Activated CD4-positive, alpha-beta T cell treated with anti-CD3 and anti-CD28 coated beads, Interleukin-2, amount 50 U/mL, for 4 hours (primary cell): ENCODE results near the gene SALL3.
"Not testable (repeated sequence)": the region's sequence is repeated elsewhere in the genome, so short reads cannot be mapped to it uniquely, and the experiment has no call there.

Experiments
- DNase-seq, 2 experiments: peaks; one replicate each; pipeline ENCODE4 v3.0.0-alpha.2; 2020

SALL3 gene

DNA sequence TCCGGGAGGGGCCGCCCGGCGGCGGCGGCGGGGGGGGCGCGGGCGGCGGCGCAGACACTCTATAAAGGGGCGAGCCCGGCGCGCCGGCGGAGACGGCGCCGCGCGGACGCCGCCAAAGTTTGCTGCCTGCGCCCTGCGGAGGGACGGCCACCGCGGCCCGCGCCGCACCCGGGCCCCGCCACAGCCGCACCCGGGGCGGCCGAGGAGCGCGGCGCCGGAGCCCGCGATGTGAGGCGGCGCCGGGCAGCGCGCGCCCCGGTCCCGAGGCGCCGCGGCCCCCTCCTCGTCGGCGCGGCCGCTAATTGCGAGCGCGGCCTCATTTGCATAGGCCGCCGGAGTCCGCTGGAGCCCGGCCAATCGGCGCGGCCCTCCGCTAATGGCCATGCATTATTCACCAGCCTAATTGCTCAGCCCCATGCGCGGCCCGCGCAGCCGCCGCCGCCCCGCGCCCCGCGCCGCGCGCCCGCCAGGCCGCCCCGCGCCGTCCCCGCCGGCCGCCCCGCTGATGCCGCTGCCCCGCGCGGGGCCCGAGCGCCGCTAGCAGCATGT, at the start of gene SALL3:
SALL3 (plus strand) TSS at position 89 of the 549 bp plus-strand sequence; CDS start at position 546, 457 bp downstream.
- DNase-seq, result no peak

DNA sequence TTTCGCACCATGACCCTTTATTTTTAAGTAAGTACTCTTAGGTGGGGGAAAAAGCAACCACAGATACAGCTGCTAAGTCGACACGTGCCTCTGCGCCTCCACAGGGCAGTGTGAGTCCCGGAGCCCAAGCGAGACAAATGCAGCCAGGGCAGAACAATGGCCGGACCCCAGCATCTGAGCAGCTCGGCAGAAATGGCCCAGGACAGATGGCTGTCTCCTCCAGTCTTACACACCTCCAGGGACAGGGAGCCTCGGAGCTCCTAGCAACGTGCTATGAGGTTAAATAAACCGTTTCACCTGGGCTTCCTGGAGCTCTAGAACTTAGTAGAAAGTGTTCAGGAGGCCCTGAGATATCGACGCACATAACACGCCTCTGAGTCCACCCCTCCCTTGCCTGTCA, 47.3 kb upstream of the SALL3 start:
- no peak for DNase-seq

DNA sequence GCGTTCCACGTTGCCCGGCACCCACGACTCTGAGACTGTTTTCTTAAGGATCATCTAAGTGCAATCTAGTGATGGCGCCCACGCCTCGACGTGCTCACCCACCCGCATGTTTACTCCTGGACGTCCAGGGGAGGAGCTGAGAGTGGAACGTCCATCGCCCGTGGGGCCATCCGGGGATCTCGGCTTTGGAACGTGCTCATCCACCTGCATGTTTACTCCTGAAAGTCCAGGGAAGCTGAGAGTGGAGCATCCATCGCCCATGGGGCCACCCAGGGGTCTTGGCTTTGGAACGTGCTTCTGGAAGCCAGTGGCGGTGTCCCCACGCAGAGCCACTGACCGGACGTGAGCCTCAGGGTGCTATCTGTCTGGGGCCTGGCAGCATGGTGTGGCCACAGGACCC, 45.6 kb upstream of the SALL3 start:
- no peak for DNase-seq

DNA sequence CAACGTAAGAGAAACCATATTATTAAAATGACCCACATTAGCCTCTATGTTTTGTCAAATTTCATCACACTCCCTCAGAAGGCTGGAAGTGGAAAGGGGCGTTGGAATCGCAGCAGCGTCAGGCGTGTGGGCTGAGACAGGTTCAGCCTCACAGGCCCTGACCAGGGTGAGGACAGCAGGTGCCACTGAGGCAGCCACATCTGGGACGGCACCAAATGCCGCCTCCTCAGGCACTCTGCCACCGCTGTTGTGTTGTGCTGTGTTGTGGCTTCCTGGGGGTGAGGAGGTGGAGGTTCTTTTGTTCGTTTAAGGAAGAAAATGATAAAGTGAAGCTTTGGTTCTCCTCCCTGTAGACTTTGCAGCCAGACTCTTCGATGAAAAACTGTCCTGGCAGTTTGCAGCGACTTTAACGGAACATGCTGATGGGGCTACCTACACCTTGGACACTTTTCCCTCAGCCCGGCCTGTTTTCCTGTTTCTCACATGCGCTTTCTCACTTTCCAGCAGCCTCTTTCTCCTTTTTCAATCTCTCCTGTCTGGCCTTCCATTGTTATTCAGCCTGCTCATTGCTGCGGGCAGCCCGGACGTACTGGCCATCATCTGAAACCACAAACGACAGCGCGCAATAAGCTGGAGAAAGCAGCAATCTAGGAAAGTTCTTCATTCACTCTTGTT, 44.9 kb upstream of the SALL3 start:
- DNase-seq, result no peak

DNA sequence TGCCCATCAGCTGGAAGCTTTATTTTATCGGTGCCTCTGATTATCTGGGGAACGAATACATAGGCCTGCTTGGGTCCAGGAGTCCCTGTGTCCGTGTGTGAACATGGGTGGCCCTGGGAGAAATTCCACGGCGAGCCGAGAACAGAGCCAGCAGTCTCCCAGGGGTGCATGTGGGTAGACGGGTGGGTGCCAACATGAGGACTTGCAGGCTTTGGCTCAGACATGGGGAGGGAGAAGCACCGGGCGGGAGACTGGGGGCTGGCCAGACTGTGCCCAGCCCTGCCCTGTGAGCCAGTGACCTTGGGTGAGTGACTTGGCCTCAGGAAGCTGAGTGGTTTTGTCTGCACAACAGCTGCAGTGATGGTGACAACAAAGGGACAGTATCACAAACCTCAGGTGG, 44.2 kb upstream of the SALL3 start:
- DNase-seq, result no peak

DNA sequence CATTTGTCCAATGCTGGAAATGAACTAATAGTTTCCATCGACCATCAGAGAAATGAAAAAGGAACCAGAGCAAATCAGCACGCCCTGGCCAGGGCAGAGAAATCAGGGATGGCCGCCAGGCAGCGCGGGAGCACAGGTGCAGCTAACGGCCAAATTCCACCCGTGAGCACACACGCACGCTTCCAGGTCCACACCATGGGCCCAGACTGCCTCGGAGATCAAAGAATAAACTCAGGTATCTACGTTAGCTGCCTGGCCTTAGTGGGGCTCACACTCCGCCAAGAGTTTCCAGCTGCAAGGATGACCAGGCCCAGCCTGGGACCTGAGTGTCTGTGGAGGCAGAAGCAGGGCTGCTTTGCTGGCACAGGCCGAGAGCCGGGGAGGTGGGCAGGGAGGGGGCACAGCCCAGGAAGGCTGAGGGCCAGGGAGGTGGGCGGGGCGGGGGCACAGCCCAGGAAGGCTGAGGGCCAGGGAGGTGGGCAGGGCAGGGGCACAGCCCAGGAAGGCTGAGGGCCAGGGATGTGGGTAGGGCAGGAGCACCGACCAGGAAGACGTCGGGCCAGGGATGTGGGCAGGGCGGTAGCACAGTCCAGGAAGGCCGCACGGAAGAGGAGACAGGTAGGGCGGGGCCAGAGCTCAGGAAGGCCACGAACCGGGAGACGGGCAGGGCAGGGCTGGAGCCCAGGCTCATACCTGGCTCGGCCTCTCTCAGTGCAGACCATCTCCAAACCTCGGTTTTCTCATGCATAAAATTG, 43.2 kb upstream of the SALL3 start:
- no peak for DNase-seq

DNA sequence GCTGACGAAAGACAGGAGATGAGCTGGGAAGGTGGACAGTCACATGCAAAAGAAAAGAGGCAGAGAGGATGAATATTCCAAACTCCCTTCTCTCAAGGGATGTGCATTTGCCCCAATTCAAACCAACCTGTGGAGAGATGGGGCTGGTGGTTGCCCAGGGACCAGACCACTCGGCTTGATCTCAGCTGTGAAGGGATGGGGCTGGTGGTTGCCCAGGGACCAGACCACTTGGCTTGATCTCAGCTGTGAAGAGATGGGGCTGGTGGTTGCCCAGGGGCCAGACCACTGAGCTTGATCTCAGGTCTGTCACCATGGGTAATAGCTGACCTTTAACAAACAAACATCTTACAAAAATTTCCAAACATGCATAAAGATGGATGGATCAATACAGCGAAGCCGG, 42.5 kb upstream of the SALL3 start:
- no peak for DNase-seq

DNA sequence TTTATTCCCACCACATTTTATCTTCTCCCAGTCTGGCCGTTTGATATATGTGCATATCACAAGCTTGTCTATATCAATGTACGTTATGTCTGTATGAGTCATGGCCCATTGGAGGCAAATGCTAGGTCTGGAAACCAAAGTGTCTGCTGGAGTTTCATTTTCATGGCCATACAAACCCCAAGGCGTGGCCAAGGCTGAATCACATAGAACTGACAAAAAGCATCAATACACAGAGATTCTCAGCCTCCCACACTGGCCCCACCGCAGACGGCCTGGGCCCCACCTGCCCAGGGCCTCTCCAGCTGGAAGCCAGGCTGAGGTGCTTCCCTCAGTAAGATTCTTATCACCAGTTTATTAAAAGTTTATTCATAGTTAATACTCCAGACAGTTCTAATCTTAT, 40.5 kb upstream of the SALL3 start:
- DNase-seq, result no peak

DNA sequence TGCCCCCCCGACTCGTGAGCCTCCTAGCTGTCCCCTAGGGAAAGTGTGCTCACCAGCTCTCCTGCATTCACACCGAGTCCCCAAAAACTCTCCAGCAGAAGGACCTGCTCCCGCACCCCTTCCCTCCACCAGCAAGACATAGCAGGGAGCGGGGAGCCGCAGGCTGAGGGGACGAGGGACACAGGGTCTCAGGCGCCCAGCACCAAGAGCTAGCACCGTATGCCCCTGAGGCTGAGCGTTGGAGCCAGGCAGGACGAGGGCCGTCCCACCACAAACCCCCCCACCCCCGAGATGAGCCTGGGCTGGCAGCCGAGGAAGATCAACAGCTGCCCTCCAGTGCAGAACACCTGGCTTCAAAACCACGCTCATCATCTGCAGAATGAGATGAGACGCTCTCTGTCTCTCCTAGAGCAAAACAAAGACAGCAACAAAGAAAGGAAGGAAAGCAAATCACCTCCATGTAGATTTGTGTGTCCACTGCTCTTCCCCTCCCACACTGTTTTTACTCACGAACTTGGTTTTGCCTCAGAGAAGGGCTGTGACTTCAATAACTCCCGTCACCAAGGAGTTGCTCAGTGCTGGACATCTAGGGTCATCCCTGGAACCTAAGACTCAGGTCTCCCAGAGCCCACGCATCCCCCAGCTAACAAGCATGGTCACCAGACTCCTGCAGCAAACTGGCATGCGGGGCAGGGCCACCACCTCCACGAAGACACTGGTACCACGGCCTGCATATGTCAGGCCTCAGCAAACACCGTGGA, 39.7 kb upstream of the SALL3 start:
- DNase-seq, result no peak

DNA sequence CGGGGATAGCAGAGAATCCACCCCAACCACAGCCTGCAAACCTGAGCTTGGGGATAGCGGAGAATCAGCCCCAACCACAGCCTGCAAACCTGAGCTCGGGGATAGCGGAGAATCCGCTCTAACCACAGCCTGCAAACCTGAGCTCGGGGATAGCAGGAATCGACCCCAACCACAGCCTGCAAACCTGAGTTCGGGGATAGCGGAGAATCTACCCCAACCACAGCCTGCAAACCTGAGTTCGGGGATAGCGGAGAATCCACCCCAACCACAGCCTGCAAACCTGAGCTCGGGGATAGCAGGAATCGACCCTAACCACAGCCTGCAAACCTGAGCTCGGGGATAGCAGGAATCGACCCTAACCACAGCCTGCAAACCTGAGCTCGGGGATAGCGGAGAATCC, 37.4 kb upstream of the SALL3 start:
- DNase-seq, result not testable (repeated sequence)

DNA sequence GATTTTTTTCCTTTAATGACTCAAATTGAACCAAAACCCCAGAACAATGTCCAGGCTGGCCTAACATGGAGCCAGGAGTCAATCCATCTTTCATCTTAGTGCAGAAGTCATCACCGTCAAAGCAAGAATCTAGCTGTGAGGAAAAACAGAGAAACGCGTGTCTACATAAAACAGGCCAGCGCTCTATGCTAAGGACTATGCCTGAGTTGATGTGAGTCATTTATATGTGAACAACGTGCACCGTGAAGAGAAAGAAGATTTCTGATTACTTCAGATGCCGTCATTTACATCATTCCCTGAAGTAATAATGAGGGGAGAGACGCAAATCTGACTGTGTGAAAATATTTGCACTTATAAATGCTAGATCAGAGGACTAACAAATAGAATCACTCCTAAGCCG, 34.0 kb upstream of the SALL3 start:
- DNase-seq, result no peak

DNA sequence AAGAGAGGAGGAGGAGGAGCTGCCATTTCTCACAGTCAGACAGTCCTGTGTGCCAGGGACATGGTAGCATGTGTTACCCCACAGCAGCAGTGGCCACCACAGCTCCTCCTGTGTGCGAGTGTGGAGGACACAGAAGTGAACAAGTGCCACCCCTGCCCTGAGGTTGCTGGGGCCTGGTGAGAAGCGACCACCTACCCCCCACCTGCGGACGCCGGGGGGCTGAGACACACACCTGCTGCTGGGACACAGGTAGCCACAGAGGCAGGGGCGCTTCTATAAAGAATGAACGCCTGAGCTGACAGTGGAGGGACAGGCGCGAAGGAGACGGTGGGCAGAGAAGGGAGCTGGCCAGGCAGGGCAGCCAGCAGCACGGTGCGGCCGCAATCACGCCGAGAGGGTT, 32.3 kb upstream of the SALL3 start:
- no peak for DNase-seq

DNA sequence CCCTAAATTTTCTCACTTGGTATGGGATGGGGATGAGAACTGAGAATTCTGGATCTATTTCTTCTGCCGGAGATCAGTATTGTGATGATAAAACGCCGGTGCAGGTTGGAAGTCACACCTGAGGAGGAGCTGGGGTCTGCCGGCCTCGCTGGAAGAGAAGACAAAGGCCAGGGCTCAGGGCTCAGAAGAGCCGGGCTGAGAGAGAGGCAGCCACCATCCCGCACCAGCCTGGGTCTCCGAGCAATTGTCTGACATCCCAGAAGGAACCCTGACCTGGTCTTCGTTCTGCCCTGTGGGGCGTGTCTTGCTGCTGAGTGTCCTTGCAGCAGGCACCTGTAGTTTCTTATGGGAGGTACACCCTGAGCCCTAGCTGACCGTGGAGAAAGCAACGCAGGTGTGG, 31.4 kb upstream of the SALL3 start:
- DNase-seq, result no peak

DNA sequence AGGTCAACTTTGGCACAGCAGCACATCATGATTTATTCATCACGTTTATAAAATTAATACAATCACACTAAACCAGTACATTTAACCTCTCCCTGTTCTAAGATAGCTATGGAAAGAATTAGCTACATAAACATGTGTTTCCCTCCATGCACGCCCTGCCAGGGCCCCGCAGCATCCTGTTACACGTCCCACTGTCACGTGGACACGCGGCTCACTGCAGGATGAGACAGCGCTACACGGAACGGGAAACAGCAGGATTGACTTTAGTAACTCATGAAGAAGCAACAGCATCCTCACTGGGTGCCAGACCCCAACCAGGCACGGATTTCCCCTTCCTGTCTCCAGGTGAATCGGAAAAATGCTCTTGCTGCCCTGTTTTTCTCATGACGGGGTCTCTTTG, 30.9 kb upstream of the SALL3 start:
- DNase-seq, result no peak

DNA sequence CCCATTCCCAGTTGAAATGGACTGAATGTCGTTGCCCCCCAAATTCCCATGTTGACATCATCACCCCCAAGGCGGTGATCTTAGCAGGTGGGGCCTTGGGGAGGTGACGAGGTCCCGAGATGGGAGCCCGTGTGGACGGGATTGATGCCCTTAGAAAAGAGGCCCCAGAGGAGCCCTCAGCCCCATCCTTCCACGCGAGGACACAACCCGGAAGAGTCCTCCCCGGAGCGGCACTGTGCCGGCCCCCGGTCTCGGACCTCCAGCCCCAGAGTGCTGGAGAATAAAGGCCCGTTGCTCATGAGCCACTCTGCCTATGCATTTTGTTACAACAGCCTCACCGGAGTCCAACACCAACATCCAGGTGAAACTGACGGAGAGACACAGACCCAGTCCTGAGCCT, 30.4 kb upstream of the SALL3 start:
- DNase-seq, result no peak

DNA sequence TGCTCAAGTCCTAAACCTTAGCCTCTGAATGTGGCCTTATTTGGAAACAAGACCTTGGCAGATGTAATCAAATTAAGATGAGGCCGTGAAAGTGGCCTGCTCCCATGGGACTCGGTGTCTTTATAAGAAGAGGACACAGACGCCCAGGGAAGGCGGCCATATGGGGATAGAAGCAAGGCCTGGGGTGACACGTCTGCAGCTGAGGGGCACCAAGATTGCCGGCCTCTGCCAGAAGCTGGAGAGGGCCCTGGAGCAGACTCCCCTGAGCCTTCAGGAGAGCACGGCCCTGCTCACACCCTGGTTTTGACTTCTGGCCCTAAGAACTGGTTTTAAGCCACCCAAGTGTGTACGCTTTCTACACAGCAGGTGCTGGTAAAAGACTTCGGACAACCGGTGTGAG, 29.2 kb upstream of the SALL3 start:
- no peak for DNase-seq

DNA sequence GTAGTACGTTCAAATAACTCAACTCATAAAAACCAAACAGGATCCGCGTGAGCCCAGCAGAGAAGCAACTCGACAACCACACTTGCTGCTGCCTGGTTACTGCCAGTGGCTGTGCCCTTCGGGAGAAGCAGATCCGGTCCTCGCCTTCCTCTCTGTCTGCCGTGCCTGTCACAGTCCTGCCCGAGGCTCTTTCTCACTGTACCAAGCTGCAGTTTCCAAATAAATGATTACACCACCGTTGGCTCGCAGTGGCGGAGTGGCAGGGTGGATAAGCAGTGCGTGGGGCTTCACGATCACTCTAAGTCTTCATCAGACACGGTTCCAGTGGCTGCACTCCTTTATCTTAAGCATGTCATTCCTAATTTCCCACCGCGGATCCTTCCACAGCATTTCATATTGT, 26.1 kb upstream of the SALL3 start:
- DNase-seq, result no peak

DNA sequence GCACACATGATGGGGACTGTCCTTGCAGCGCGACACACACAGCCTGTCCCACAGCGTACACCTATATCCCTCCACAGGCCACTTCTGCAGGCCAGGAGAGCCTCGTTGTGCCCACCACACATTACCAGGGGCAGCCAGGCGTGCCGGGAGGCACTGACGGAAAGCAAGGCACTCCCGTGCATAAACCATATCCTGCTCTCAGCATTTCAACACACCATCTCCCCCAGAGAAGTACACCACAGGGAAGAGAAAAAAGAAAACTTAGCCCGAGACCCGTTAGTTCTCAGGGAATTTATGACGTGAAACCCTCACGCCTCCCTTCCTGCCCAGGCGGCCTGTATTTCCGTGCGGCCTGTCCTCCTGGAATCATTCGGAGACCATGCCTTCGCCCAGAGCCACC, 24.6 kb upstream of the SALL3 start:
- no peak for DNase-seq

DNA sequence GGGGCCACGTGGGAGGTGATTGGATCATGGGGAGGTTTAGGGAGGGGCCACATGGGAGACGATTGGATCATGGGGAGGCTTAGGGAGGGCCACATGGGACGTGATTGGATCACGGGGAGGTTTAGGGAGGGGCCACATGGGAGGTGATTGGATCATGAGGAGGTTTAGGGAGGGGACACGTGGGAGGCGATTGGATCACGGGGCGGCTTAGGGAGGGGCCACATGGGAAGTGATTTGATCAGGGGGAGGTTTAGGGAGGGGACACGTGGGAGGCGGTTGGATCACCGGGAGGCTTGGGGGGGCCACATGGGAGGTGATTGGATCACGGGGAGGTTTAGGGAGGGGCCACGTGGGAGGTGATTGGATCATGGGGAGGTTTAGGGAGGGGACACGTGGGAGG, 22.5 kb upstream of the SALL3 start:
- no peak for DNase-seq

DNA sequence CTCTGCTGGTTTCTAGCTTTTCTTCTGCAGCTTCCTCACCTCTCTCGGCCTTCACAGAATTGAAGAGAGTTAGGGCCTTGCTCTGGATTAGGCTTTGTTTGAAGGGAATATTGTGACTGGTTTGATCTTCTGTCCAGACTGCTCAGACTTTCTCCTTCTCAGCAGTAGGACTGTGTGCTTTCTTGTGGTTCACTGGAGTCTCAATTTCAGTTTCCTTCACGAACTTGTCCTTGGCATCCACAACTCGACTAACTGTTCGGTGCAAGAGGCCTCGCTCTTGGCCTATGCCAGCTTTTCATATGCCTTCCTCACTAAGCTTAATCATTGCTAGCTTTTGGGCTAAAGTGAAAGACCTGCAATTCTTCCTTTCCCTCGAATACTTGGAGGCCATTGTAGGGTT, 18.9 kb upstream of the SALL3 start:
- DNase-seq, result no peak

DNA sequence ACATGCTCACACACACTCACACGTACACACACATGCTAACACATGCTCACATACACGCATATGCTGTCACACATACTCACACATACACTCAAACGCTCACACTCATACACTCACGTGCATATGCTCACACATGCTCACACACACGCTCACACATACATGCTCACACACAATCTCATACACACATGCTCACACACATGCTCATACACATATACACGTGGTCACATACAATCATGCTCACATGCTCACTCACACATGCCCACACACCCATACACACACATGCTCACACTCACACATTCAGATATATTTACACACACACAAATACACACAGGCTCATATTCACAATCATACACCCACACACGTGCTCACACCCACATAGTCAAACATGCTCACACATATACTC, 17.5 kb upstream of the SALL3 start:
- DNase-seq, result no peak

DNA sequence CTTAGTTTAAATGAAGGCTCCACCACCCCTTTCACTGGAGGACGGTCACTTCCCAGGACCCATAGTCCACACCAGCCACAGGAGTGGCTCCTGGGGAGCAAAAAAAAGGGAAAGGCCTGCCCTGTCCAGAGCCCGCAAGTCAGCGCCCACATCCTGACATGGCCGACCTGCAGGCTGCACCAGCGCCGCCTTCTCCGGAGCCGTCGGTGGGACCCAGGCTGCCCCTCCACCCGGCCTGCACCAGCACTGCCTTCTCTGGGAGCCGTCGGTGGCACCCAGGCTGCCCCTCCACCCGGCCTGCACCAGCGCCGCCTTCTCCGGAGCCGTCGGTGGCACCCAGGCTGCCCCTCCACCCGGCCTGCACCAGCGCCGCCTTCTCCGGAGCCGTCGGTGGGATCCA, 14.9 kb upstream of the SALL3 start:
- not testable (repeated sequence) for DNase-seq

DNA sequence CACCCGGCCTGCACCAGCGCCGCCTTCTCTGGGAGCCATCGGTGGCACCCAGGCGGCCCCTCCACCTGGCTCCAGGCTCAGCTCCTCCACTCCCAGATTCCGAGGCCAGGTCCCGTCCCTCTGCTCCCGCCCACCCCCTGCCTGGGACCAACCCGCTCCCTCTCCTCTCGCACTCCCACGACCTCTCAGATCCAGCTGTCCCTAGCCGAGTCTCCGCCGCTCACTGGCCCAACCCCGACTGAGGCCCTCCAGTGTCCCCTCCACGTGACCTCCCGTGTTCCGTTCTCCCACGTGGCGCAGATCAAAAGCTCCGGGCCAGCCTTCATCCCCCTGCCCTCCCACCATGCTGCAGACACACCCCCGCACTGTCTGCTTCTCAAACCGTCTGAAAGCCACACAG, 14.4 kb upstream of the SALL3 start:
- DNase-seq, result no peak
